Measurements from ENCODE around the gene KRTAP19-8. TPM values are rescaled to one million over a fixed set of nuclear protein-coding genes. Genes with fewer than 3 reads are reported as not detected.

Gene KRTAP19-8
- total and polyA plus RNA-seq, 2 donors (not counting 1 experiment from before 2014, with no cell fraction given): not detected

Other genes with a start within 250 kb of the KRTAP19-8 start
- gene KRTAP8-1, start 225.2 kb downstream of the KRTAP19-8 start, total RNA-seq: not detected in 2 replicates
- gene KRTAP8-1, start 225.2 kb downstream of the KRTAP19-8 start, polyA plus RNA-seq: not detected in 2 replicates
- not detected in 2 replicates for gene KRTAP7-1, start 208.7 kb downstream of the KRTAP19-8 start, total RNA-seq
- gene KRTAP7-1, start 208.7 kb downstream of the KRTAP19-8 start, polyA plus RNA-seq: not detected in 2 replicates
- gene KRTAP11-1, start 156.9 kb downstream of the KRTAP19-8 start, total RNA-seq: not detected in 2 replicates
- not detected in 2 replicates for gene KRTAP11-1, start 156.9 kb downstream of the KRTAP19-8 start, polyA plus RNA-seq

Measured in B cell (primary cell).